Suprapubic skin (tissue), 4 donors: Measurements from ENCODE around the gene LRRIQ1.

Source experiments
- CTCF ChIP-seq, 2 donors: fragments of 200-600 bp in 1 of 2; fragments of 450-650 bp in 1 of 2; sonication (generic) in 1 of 2; IDR thresholded peaks; one replicate each; pipeline ENCODE4 v1.5.1; 2016 to 2019; ENCODE audit warnings: antibody characterized with exemption in 2 of 2, mild to moderate bottlenecking in 1 of 2, moderate library complexity in 1 of 2
- EP300 ChIP-seq: sonication (generic); formaldehyde crosslinking; IDR thresholded peaks from one replicate; pipeline ENCODE4 v1.6.1; 2017; ENCODE audit warnings: antibody characterized with exemption
- POLR2AphosphoS5 ChIP-seq, 3 donors: sonication (generic); formaldehyde crosslinking; IDR thresholded peaks; one replicate each; pipeline ENCODE4 v1.6.1; 2017; ENCODE audit warnings: antibody characterized with exemption in 3 of 3

- TF ChIP-seq EP300 (no peak), POLR2AphosphoS5 (IDR thresholded peaks at IDR 0.05) (no peak), CTCF (IDR thresholded peaks at IDR 0.05) (no peak)
Observed at GRCh38 chr12:85280984-85281630, 245.0 kb downstream of the LRRIQ1 start.
